HG03139 (cell line): ENCODE results near the gene PPP1R14D.

Source experiments
- ATAC-seq: cut with Tn5 transposase; IDR thresholded peaks from one replicate; pipeline ENCODE4 v1.9.1; 2021; ENCODE audit not compliant: unreplicated experiment

The PPP1R14D gene

DNA sequence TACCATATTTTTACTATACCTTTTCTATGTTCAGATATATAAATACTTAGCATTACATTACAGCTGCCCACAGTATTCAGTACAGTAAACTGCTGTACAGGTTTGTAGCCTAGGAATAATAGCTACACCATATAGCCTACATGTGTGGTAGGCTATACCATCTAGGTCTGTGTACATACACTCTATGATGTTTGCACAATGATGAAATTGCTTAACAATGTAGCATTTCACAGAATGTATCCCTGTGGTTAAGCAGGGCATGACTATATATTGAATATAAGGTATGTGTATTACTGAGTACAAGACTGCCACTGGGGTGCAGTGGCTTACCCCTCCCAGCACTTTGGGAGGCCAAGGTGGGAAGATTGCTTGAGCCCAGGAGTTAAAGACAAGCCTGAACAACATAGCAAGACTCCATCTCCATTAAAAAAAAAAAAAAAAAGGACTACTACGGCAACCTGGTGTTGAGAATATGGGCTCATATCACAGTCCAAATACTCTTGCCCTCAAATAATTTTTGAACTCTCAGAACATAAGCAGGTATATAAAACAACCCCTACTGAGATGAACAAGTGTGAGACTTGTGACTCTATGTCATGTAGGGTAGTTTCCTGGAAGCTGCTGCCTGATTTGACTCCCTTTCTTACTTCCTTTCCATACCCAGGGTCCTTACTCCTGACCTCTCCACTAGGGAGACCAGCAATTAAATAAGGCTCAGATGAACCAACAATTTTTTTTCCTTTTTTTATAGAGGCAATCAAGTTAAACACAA is 4.8 kb downstream of the PPP1R14D start:
- no peak for ATAC-seq

DNA sequence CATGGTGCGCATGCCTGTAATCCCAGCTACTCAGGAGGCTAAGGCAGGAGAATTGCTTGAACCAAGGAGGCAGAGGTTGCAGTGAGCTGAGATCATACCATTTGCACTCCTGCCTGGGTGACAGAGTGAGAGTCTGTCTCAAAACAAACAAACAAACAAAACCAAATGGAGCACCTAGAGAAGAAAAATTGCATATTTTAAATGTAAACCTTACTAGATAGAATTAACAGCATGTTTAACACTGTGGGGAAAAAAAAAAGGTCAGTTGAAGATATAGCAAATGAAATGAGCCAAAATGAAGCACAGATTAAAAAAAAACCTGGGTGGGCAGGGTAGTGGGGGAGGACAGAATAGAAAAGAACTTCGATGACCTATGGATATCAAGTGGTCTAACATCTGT is 7.3 kb downstream of the PPP1R14D start:
- no peak for ATAC-seq

DNA sequence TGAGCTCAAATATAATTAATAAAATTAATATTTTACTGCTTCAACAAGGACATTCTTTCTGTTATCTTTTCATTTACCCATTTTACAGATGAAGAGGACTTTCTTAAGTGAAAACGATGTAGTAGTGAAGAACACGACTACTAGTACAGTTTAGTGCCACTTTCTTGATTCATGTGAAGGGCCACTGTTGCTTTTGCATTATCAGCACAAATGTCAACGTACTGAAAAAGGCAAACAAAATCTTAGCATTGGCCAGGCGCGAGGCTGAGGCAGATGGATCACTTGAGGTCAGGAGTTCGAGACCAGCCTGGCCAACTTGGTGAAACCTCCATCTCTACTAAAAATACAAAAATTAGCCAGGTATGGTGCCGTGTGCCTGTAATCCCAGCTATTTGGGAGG is 9.5 kb downstream of the PPP1R14D start:
- no peak for ATAC-seq

DNA sequence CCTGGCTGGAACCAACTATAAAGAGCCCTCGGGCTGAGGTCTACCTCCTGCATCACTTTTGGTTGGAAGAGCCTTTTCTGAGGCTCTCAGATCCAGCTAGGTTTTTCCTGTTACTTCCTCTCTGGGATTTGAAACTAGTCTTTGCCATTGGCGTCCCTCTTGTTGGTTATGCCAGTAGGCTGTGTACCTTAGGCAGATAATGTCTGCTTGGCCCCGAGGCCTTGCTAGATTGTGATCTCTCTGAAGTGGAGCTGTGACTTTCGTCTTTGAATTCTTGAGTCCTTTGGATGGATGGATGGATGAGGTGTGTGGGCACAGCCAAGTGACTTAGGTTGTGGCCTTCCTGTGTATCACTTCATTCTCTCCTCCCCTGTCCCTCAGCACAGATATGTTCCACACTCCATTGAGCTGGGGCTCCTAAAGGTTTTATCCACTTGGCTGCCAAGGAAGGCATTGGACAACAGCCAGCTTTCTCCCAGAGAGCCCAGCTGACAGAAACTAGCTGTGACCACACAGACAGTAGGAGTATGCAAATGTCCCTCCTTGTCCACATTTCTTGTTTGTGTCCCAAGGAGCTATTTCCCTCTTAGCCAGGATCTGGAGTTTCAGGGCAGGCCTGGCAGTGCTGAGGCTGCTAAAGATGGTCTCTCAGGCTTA is 13.3 kb downstream of the PPP1R14D start:
- ATAC-seq, result no peak

DNA sequence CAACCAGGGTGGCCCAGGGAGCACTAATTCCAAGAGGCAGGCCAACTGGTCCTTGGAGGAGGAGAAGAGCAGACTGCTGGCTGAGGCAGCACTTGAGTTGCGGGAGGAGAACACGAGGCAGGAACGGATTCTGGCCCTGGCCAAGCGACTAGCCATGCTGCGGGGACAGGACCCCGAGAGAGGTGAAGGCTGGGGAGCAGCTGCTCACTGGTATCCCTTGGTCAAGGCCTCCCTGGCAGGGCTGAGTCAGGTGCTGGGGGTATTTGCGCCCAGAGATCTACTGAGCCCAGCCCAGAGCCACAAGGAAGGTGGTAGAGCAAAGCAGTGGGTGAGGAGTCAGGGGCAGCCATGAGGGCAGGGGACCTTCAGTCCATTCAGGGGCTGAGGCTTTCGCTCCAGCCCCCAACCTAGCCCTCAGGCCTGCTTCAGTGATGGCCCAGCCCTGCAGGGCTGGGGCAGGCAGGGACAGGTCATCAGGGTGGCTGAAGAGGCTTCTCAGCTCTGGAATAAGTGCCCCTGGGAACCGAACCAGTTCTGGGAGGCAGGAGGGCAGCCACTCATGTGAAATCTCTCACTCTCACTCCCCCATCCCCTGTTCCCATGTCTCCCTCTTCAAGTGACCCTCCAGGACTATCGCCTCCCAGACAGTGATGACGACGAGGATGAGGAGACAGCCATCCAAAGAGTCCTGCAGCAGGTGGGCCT is 15.6 kb downstream of the PPP1R14D start:
- ATAC-seq, result no peak

DNA sequence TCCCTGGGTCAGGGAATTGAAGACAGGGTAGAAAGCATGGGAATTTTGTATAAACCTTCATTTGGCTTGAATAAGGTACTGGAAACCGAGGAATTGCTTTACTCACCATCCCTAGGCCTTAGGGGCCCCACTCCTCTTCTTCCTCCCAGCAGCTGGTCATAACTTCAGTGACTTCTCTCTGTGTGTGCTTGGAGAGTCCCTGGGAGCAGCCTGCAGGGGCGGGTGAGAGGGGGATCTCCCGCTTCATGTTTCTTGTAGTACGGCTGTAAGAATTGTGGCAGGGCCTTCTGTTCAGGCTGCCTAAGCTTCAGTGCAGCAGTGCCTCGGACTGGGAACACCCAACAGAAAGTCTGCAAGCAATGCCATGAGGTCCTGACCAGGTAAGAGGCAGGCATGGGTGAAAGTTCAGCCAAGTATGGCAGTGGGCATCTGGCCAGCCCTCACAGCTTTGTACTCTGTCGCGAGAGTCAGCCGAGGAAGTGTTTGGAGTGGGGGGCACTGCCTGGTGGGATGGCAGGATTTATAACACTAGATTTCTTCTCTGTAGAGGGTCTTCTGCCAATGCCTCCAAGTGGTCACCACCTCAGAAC is 19.6 kb downstream of the PPP1R14D start:
- no peak for ATAC-seq

DNA sequence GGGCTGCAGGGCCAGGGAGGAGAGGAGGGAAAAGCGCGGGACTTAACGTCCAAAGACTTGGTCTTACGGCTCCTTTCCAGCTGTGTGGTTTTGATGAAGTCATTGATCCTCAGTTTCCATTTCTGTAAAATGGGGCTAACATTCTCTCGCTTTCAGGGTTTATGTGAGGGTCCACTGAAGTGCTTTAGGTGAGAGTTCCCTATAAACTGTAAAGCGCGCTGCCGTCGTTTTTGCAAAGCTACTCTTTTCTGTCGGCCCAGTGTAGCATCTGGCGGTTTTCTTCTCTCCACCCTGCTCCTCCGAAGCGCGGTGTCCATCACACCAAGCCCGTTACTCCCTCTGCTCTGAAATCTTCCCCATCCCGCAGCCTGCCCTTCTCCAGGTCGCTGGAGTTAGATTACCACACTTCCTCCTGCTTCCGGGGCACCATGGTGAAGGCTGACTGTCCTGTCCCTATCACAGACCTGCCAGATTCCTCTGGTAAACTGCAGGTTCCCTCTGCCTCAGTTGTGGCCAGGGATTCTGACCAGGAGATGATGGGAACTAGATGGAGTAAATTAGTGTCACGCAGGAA is 20.5 kb downstream of the PPP1R14D start:
- no peak for ATAC-seq

DNA sequence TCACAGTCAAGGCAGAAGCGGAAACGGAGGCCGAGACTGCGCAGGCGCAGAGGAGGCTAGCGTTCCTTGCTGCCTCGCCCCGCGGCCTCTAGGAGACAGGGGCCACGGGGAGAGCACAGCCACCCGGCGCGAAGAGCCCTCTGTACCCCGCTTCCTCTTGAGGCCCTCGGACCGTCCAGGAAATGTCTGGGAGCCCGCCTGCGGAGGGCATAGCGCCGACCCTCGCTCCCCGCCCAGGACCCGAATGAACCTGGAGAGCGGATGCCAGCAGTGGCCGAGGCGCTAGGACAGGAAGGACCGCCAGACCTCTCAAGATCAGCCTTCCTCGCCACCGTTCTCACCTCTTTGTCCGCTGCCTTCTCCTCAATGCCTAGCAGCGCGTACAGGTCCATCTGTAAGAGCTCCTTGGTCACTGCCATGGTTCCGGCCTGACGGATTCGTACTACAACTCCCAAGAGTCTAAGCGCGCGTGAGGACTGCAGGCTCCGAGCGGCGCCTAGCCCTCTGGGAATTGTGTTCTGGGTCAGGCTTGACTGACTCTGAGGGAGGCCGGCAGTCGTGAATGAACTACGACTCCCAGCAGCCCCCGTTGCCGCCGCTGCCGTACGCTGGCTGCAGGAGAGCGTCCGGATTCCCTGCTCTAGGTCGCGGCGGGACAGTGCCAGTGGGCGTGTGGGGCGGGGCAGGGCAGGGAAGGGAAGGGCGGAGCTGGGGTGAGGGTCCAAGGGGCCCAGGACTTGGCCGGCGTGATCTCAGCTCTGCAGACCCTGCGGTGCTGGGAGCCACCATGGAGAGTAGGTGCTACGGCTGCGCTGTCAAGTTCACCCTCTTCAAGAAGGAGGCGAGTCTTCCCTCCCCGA is 21.2 kb downstream of the PPP1R14D start, which contains the start of the genes DNAJC17 and ZFYVE19:
TSS of gene DNAJC17 (minus strand) at position 446 of the 860 bp plus-strand sequence. CDS start at position 419, 27 bp downstream.
TSS of gene ZFYVE19 (plus strand) at position 62 of the 860 bp plus-strand sequence. CDS start at position 563, 501 bp downstream.
- ATAC-seq, result peak; percentile 86

DNA sequence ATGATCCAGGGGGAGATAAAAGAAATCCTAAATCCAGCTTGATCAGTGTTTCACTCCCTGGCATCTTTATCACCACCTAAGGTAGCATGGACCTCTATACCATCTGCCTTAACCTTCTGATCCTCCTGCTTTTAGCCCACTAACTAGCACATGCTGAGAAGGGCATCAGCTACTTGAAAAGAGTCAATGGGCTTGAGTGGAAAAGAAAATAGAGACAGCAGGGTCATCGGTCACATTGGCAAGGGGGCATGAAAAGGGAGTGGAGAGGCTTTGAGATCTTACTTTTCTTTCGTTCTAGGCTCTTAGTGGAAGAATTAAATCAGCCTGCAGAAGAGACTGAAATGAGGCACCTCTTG is 21.9 kb downstream of the PPP1R14D start:
- ATAC-seq, result no peak

DNA sequence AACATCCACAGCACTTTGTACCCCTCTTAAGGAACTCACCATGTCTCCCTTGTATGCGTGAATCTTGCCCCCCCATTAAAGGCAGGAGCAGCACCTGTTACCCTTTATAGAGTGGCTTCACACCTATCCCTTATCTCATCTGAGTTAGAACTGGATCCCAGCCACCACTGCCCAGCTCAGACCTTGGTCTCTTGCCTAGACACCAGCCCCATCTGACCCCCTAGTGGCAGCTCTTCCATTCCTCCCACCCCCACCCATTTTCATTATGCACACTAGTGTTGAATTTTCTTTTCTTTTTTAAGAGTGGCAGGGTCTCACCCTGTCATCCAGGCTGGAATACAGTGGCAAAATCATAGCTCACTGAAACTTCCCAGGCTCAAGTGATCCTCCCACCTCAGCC is 24.8 kb downstream of the PPP1R14D start:
- ATAC-seq, result no peak

DNA sequence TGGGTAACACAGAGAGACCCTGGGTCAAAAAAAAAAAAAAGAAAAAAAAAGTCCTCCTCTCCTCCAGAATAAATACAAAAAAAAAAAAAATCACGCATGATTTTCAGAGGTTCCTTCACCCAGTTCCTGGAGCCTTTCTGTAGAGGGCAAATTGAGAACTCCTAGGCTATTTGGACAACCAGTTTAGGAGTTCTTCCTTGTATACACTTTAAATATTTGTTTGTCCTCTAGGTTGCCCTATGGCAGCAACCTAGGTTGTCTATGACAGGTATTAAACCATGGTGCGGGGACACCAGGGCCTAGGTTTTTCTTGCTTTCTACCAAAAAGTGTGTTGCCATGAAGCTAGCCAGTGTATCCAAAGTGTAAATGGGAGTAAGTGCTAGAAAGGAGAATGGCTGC is 25.4 kb downstream of the PPP1R14D start:
- ATAC-seq, result no peak

DNA sequence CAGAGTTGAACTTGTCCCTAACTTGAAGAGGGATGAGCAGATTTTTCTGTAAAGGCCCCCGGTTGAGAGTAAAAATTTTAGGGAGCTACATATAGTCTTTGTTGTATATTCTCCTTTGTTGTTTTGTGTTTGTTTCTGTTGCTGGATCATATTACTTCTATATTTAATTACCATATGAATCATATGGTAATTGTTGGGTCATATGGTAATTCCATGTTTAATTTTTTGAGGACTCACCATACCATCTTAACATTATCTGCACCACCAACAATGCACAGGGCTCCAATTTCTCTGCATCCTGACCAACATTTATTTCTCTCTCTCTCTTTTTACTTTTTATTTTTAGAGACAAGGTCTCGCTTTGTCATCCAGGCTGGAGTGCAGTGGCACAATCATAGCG is 29.0 kb downstream of the PPP1R14D start:
- no peak for ATAC-seq

DNA sequence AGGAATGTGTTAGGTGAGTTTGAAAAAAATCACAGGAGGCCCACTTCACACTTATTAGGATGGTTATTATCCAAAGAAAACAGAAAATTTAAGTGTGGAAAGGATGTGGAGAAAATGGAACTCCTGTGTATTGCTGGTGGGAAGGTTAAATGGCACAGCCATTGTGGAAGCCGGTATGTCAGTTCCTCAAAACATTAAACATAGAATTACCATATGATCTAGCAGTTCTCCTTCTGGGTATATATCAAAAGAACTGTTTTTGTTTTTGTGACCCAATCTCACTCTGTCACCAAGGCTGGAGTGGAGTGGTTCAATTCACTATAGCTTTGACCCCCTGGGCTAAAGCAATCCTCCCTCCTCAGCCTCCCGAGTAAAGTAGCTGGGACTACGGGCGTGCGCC is 32.0 kb downstream of the PPP1R14D start:
- ATAC-seq, result no peak

DNA sequence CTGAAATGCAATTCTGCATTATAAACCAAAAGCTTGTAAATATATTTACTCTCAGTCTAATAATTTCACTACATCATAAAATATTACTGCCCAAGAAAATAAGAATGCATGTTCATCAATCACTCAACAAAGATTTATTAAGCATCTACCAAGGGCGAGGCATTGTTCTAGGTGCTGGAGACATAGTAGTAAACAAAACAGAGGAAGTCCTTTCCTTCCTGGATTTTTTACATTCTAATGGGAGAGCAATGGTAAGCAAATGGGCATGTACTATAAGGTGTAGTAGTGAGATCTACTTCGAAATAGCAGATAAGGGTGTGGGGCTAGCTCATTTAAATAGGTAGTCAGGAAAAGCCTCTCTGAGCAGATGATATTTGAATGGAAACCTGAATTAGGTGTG is 32.5 kb downstream of the PPP1R14D start:
- ATAC-seq, result no peak

DNA sequence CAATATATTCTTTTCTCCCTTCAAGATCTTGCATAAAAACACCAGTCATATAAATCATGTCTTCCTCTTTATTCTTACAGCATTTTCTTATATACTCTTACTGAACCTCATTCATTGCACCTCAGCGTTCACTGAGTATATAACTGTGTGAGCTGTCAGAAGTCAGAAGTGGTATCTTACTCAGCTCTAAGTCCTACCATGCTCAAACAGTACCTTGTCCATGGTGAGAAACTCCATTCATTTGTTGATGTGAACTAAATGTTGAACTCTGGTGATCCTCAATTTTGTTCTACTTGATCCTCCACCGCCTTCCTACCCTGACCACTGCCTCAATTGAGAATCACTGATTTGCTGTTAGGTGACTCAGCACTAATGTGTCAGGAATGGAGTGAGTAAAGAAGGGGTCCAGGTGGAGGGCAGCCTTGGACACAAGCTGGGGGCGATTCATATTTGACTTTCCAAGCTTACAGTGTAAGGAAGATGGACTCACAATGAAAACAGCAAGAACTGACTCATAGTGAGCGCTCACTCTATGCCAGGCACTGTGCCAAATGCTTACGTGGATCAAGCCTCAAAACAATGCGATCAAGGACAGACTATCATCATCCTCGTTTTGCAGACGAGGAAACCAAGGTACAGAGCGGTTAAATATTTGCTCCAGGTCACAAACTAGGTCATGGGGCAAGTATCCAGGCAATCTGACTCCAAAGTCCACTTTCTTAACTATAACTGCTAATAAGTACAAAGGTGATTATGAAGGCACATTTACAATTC is 35.1 kb downstream of the PPP1R14D start:
- no peak for ATAC-seq

DNA sequence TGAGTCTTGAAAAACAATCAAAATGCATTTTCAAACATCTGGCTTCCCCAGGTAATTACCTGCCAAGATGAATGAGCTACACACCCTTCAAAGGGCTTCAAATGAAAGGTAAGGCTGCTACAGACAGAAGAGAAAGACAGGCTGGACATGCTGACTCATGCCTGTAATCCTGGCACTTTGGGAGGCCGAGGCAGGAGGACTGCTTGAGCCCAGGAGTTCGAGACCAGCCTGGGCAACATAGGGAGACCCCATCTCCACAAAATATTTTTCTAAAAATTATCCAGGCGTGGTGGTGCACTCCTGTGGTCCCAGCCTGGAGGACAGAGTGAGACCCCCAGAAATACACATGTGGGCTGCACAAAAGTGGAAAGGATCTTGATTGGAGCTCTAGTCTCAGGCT is 36.1 kb downstream of the PPP1R14D start:
- no peak for ATAC-seq

DNA sequence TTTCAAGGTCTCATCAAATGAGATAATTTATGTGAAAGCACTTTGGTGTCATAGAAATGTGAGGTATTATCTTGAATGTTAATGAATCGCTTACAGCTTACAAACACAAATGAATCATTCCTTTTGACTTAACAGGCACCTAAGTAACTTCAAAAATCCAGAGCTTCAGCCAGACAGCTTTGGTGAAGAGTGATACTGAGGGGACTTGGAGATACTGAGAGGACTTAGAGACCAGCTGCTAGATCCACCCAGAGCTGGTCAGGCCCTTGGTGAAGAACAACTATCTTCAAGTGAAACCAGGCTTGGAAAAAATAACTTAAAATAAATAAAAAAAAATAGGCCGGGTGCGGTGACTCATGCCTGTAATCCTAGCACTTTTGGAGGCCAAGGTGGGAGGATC is 37.8 kb downstream of the PPP1R14D start:
- ATAC-seq, result no peak

DNA sequence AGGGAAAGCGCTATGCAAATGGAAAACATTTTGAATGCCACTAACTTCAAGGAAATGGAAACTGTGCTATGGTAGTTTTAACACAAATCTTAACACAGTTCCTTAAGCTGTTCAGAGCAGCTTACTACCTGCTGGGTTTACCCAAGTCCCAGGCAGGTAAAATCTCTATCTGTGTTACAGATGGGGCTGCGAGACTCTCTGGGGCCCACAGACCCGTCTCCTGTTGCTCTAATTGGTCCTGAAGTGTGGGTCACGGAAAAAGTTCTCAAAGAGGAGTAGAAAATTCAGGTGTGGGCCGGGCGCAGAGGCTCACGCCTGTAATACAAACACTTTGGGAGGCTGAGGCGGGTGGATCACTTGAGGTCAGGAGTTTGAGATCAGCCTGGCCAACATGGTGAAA is 38.5 kb downstream of the PPP1R14D start:
- ATAC-seq, result no peak

DNA sequence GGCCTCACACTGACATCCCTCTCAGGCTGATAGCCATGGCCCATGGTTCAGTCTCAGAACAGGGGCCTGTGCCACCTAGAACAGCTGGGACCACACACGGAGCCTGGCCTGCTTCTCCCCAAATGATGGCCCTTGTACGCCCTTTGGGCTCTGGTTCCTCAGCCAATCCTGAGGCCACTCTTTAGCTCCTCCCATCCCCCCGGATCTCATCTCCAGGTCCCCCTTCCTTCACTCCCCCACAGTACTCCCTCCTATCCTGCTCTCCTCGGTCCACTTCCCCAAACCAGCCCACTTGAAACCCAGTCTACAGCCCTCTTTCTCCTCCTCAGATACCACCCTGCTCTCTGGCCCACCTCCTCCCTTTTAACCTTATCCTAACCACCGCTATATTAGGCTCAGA is 39.4 kb downstream of the PPP1R14D start:
- ATAC-seq, result no peak

DNA sequence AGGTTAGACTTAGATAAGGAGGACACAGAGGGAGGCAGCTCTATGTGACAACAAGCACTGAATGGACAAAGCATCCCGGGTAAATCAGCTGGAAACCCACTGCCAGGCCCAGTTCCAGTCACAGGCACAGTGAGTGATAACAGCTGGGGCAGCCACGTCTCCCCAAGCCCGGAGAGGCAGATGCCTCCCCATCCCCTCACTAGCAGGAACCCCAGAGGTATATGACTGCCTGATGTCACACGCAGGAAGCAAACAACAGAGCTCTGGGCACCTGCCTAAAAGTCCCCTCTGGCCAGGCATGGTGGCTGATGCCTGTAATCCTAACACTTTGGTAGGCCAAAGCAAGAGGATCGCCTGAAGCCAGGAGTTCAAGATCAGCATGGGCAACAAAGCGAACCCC is 40.5 kb downstream of the PPP1R14D start:
- ATAC-seq, result no peak
